Stimulated activated CD8-positive, alpha-beta memory T cell treated with anti-CD3 and anti-CD28 coated beads, Interleukin-4, amount 100 ng/mL, for 24 hours (primary cell): ENCODE results near the gene RCC2.
A peak's percentile ranks its signal among the peaks of the same experiment; 100 is the strongest.
"Not testable (repeated sequence)": the region's sequence is repeated elsewhere in the genome, so short reads cannot be mapped to it uniquely, and the experiment has no call there.

Source experiments
- DNase-seq: peaks from one replicate; pipeline ENCODE4 v3.0.0-alpha.2; 2020; ENCODE audit warnings: low read depth

The RCC2 gene

GRCh38 chr1:17419626-17420328 is 19.7 kb downstream of the RCC2 start:
- peak; percentile 44 for DNase-seq

- DNase-seq, result no peak
These were observed 23.1 kb downstream of the RCC2 start for GRCh38 chr1:17416389-17416788.

GRCh38 chr1:17414022-17414421 is 25.5 kb downstream of the RCC2 start:
- DNase-seq, result no peak

- no peak for DNase-seq
These were observed 27.2 kb downstream of the RCC2 start for GRCh38 chr1:17412093-17412870.

GRCh38 chr1:17409391-17409811 is 30.1 kb downstream of the RCC2 start:
- no peak for DNase-seq

- DNase-seq, result not testable (repeated sequence)
These were observed 31.5 kb downstream of the RCC2 start for GRCh38 chr1:17407786-17408514.

GRCh38 chr1:17406760-17407475 is 32.6 kb downstream of the RCC2 start:
- DNase-seq, result not testable (repeated sequence)

- peak; percentile 11 for DNase-seq
These were observed 33.3 kb downstream of the RCC2 start for GRCh38 chr1:17405898-17406759.

GRCh38 chr1:17404820-17405219 is 34.7 kb downstream of the RCC2 start:
- no peak for DNase-seq

GRCh38 chr1:17404034-17404684 is 35.3 kb downstream of the RCC2 start:
- no peak for DNase-seq

- no peak for DNase-seq
These were observed 36.4 kb downstream of the RCC2 start for GRCh38 chr1:17403081-17403480.

- no peak for DNase-seq
These were observed 37.6 kb downstream of the RCC2 start for GRCh38 chr1:17401841-17402240.

- DNase-seq, result no peak
These were observed 38.6 kb downstream of the RCC2 start for GRCh38 chr1:17400725-17401341.

- DNase-seq, result no peak
These were observed 41.4 kb downstream of the RCC2 start for GRCh38 chr1:17397910-17398695.

- no peak for DNase-seq
These were observed 46.2 kb downstream of the RCC2 start for GRCh38 chr1:17393230-17393629.

- DNase-seq, result no peak
These were observed 47.2 kb downstream of the RCC2 start for GRCh38 chr1:17392199-17392740.

GRCh38 chr1:17381161-17381560 is 58.3 kb downstream of the RCC2 start:
- no peak for DNase-seq

GRCh38 chr1:17377325-17377953 is 62.0 kb downstream of the RCC2 start:
- no peak for DNase-seq

- DNase-seq, result no peak
These were observed 63.8 kb downstream of the RCC2 start for GRCh38 chr1:17375651-17376050.
